GM10248 (cell line): ENCODE data around the gene TCF15.
"Not testable (repeated sequence)": the region's sequence is repeated elsewhere in the genome, so short reads cannot be mapped to it uniquely, and the experiment has no call there.

ENCODE experiments used
- CTCF ChIA-PET: fragments of 300-600 bp; sonication (Branson Sonifier 250); formaldehyde crosslinking; extraction: SDS; loops from one replicate; lab custom pipeline; 2021; ENCODE audit warnings: antibody characterized with exemption; lab: Yijun Ruan, JAX
- POLR2A ChIA-PET: fragments of 350-650 bp; sonication (Branson Sonifier 250); formaldehyde crosslinking; extraction: SDS; loops from one replicate; lab custom pipeline; 2020; ENCODE audit warnings: antibody characterized with exemption; lab: Yijun Ruan, JAX
- DNase-seq: peaks from one replicate; pipeline ENCODE4 v3.0.0; 2012; ENCODE audit errors: extremely low spot score
- TF ChIP-seq, protein P1 (sequence below): IDR thresholded peaks from 2 replicates; pipeline ENCODE4 v1.5.1; 2012; ENCODE audit warnings: mild to moderate bottlenecking, low read depth; ENCODE audit errors: extremely low read depth, missing control alignments, control extremely low read depth

Gene TCF15

DNA sequence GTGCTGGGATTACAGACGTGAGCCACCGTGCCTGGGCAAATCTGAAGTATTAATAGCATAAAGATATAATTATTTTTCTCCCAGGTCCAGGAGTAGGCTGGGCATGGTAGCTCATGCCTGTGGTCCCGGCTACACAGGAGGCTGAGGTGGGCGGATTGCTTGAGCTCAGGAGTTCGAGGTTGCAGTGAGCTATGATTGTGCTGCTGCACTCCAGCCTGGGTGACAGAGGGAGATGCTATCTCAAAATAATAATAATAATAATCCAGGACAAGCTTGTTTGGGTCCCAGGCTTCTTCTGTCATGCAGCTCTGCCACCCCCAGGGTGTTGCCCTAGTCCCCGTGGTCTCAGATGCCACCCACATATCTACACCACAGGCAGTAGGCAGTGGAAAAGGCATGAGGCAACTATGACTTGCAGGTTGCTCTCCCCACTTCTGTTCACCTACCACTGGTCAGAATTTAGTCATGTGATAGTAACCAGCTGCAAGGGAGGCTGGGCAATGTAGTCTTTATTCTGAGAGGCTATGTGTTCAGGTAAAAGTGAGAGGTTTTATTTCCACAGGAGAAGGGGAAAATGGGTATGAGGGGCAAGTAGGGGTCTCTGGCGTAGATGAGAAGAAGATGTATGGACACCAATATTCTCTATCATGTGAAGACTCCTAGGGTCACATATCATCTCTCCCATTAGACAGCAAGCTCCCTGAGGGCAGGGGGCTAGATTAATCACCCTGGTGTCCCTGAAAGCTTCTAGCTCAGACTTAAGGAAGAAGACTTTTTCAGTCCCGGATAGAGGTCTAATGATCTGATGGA lies 25.7 kb downstream of the TCF15 start:
- CTCF ChIA-PET: interaction anchor here (0.6 to 2.3 kb wide), 9 partner anchors 11 to 254 kb away, joined by 3 to 14 read pairs (median 3); no protein-coding TSS in a partner anchor
- TF ChIP-seq, protein P1, sequence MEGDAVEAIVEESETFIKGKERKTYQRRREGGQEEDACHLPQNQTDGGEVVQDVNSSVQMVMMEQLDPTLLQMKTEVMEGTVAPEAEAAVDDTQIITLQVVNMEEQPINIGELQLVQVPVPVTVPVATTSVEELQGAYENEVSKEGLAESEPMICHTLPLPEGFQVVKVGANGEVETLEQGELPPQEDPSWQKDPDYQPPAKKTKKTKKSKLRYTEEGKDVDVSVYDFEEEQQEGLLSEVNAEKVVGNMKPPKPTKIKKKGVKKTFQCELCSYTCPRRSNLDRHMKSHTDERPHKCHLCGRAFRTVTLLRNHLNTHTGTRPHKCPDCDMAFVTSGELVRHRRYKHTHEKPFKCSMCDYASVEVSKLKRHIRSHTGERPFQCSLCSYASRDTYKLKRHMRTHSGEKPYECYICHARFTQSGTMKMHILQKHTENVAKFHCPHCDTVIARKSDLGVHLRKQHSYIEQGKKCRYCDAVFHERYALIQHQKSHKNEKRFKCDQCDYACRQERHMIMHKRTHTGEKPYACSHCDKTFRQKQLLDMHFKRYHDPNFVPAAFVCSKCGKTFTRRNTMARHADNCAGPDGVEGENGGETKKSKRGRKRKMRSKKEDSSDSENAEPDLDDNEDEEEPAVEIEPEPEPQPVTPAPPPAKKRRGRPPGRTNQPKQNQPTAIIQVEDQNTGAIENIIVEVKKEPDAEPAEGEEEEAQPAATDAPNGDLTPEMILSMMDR: no peak
- no peak for DNase-seq
- POLR2A ChIA-PET: no interaction called here

DNA sequence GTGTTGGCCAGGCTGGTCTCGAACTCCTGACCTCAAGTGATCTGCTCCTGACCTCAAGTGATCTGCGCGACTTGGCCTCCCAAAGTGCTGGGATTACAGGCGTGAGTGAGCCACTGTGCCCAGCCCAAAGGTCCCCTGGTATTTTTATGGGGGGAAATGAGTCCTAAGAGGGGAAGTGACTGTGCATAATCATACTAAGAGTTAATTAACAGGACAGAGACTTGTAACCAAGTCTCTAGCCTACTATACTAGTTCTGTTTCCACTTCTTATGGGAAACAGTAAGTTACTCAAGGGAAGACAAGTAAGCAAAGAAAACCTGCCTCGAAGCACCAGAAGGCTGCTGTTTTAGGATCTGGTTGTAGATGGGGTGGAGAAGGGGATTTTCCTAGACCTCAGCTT lies 27.9 kb downstream of the TCF15 start:
- ChIA-PET POLR2A (no interaction called here), CTCF (interaction anchor here (1.7 kb wide), 1 partner anchor 63 kb away, joined by 5 read pairs; no protein-coding TSS in a partner anchor)
- TF ChIP-seq, protein P1: no peak
- no peak for DNase-seq

DNA sequence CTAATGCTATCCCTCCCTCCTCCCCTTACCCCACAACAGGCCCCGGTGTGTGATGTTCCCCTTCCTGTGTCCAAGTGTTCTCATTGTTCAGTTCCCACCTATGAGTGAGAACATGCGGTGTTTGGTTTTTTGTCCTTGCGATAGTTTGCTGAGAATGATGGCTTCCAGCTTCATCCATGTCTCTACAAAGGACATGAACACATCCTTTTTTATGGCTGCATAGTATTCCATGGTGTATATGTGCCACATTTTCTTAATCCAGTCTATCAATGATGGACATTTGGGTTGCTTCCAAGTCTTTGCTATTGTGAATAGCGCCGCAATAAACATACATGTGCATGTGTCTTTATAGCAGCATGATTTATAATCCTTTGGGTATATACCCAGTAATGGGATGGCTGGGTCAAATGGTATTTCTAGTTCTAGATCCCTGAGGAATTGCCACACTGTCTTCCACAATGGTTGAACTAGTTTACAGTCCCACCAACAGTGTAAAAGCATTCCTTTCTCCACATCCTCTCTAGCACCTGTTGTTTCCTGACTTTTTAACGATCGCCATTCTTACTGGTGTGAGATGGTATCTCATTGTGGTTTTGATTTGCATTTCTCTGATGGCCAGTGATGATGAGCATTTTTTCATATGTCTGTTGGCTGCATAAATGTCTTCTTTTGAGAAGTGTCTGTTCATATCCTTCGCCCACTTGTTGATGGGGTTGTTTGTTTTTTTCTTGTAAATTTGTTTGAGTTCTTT lies 31.0 kb downstream of the TCF15 start:
- CTCF ChIA-PET: interaction anchor here (3.5 kb wide), 1 partner anchor 17 kb away, joined by 19 read pairs; no protein-coding TSS in a partner anchor
- POLR2A ChIA-PET, DNase-seq: not testable (repeated sequence)

GRCh38 chr20:577167-577791 lies 32.8 kb downstream of the TCF15 start:
- TF ChIP-seq, protein P1: no peak
- no peak for DNase-seq
- ChIA-PET CTCF (interaction anchor here (1.0 to 3.5 kb wide), 5 partner anchors 10 to 90 kb away, joined by 3 to 19 read pairs (median 3); no protein-coding TSS in a partner anchor), POLR2A (no interaction called here)

GRCh38 chr20:576156-576555 lies 34.0 kb downstream of the TCF15 start:
- ChIA-PET POLR2A (no interaction called here), CTCF (interaction anchor here (1.2 to 3.5 kb wide), 4 partner anchors 11 to 221 kb away, joined by 3 to 19 read pairs (median 3); no protein-coding TSS in a partner anchor)
- no peak for DNase-seq
- TF ChIP-seq, protein P1: no peak

- DNase-seq: no peak
- ChIA-PET CTCF (interaction anchor here (1.2 kb wide), 2 partner anchors 92 to 220 kb away, joined by 3 read pairs; no protein-coding TSS in a partner anchor), POLR2A (no interaction called here)
- TF ChIP-seq, protein P1: no peak
These were observed 34.9 kb downstream of the TCF15 start for GRCh38 chr20:575230-575629.
